B cell (primary cell): ENCODE data around the gene ACVR1. TPM values are rescaled to one million over a fixed set of nuclear protein-coding genes. Genes with fewer than 3 reads are reported as not detected.

ENCODE experiments used
- ATAC-seq: fragments of 200-7000 bp; cut with Tn5 transposase; one replicate; pipeline ENCODE4 v1.10.0; 2021; ENCODE audit warnings: low read depth, mild to moderate bottlenecking, moderate number of reproducible peaks, moderate library complexity
- CTCF ChIA-PET: fragments of 350-600 bp; sonication (Branson Sonifier 250); formaldehyde crosslinking; loops from one replicate; lab custom pipeline; 2021; ENCODE audit warnings: antibody characterized with exemption, inconsistent platforms; lab: Charles Lee
- POLR2A ChIA-PET: fragments of 350-600 bp; sonication (Branson Sonifier 250); formaldehyde crosslinking; loops from one replicate; lab custom pipeline; 2021; ENCODE audit warnings: antibody characterized with exemption; lab: Charles Lee
- DNase-seq: peaks from one replicate; pipeline ENCODE4 v3.0.0; 2013
- H2AFZ ChIP-seq: 2 replicates; pipeline ENCODE4 v1.6.1; 2012; ENCODE audit warnings: mild to moderate bottlenecking, low read depth, low read length; ENCODE audit not compliant: insufficient read depth, poor library complexity, severe bottlenecking
- H3K27ac ChIP-seq, 2 donors: 1 replicate in 1 of 2; 2 replicates in 1 of 2; pipeline ENCODE4 v1.5.1; 2012 to 2013; ENCODE audit warnings: low read length in 2 of 2, mild to moderate bottlenecking in 2 of 2, moderate library complexity in 1 of 2
- H3K27me3 ChIP-seq, 4 experiments: fragments of 200-600 bp in 1 of 4; sonication (generic) in 1 of 4; replicated peaks in 1 of 4; 1 replicate in 2 of 4; 2 replicates in 2 of 4; pipeline versions ENCODE4 v1.6.1 to v1.7.0; 2013 to 2016; ENCODE audit warnings: low read length in 3 of 4, mild to moderate bottlenecking in 2 of 4, mixed read lengths in 1 of 4, moderate library complexity in 1 of 4; ENCODE audit not compliant: insufficient read depth in 4 of 4, control insufficient read depth in 3 of 4; ENCODE audit errors: control extremely low read depth in 1 of 4
- H3K36me3 ChIP-seq, 2 experiments: replicated peaks in 1 of 2; 1 replicate in 1 of 2; 2 replicates in 1 of 2; pipeline versions ENCODE4 v1.6.1 to v1.7.1; 2013; ENCODE audit warnings: low read length in 1 of 2; ENCODE audit not compliant: insufficient read depth in 2 of 2, control insufficient read depth in 1 of 2; ENCODE audit errors: control extremely low read depth in 1 of 2, extremely low read depth in 1 of 2
- H3K4me1 ChIP-seq, 2 donors: fragments of 200-600 bp in 1 of 2; sonication (generic) in 1 of 2; 1 replicate in 1 of 2; 2 replicates in 1 of 2; pipeline versions ENCODE4 v1.5.1 to v1.6.1; 2013 to 2017; ENCODE audit warnings: low read length in 2 of 2; ENCODE audit not compliant: control insufficient read depth in 2 of 2, insufficient read depth in 2 of 2
- H3K4me2 ChIP-seq: replicated peaks from 2 replicates; pipeline ENCODE3; 2012; ENCODE audit warnings: mild to moderate bottlenecking, low read depth, low read length; ENCODE audit not compliant: poor library complexity, severe bottlenecking
- H3K4me3 ChIP-seq, 5 experiments: fragments of 200-600 bp in 1 of 5; sonication (generic) in 1 of 5; 1 replicate in 3 of 5; 2 replicates in 2 of 5; pipeline versions ENCODE4 v1.5.1 to v1.7.0; 2011 to 2016; ENCODE audit warnings: low read length in 4 of 5, mild to moderate bottlenecking in 4 of 5, low read depth in 2 of 5, control low read depth in 1 of 5, moderate library complexity in 1 of 5; ENCODE audit not compliant: insufficient read depth in 1 of 5; ENCODE audit errors: control extremely low read depth in 1 of 5, extremely low read depth in 1 of 5
- H3K79me2 ChIP-seq: fragments of 200-600 bp; sonication (generic); one replicate; pipeline ENCODE4 v1.6.0; 2016; ENCODE audit warnings: low read length; ENCODE audit not compliant: control insufficient read depth, insufficient read depth
- H3K9ac ChIP-seq: fragments of 200-600 bp; sonication (generic); 2 replicates; pipeline ENCODE4 v1.6.1; 2017; ENCODE audit warnings: mild to moderate bottlenecking, low read length, moderate library complexity
- H3K9me3 ChIP-seq, 3 donors: one replicate each; pipeline versions ENCODE4 v1.6.1 to v1.7.1; 2013; ENCODE audit warnings: low read length in 2 of 3; ENCODE audit not compliant: control insufficient read depth in 2 of 3, insufficient read depth in 1 of 3; ENCODE audit errors: control extremely low read depth in 1 of 3
- H4K20me1 ChIP-seq: 2 replicates; pipeline ENCODE4 v1.6.0; 2012; ENCODE audit warnings: mild to moderate bottlenecking, low read length; ENCODE audit not compliant: insufficient read depth, control insufficient read depth, poor library complexity, severe bottlenecking
- H3K27ac Mint-ChIP-seq: one replicate; pipeline ENCODE4 v1.8.0; 2021; ENCODE audit warnings: mixed read lengths
- H3K27me3 Mint-ChIP-seq: one replicate; pipeline ENCODE4 v1.8.0; 2021; ENCODE audit warnings: mixed read lengths
- H3K4me1 Mint-ChIP-seq: one replicate; pipeline ENCODE4 v1.8.0; 2021; ENCODE audit warnings: mixed read lengths
- H3K4me3 Mint-ChIP-seq: one replicate; pipeline ENCODE4 v1.8.0; 2021; ENCODE audit warnings: mixed read lengths
- H3K9me3 Mint-ChIP-seq: one replicate; pipeline ENCODE4 v1.8.0; 2022; ENCODE audit warnings: mixed read lengths; ENCODE audit not compliant: insufficient read depth
- CTCF ChIP-seq: fragments of 200-600 bp; IDR thresholded peaks from one replicate; pipeline ENCODE4 v1.8.0; 2022; ENCODE audit warnings: antibody characterized with exemption, mild to moderate bottlenecking
- EZH2 ChIP-seq: IDR thresholded peaks from 2 replicates; pipeline ENCODE4 v1.6.1; 2012; ENCODE audit warnings: borderline replicate concordance, low read depth, mild to moderate bottlenecking, moderate library complexity, low read length; ENCODE audit not compliant: insufficient read depth, poor library complexity, severe bottlenecking
- WGBS: methylation state at CpG from one replicate; pipeline ENCODE4 v1.1.5; 2013; ENCODE audit warnings: missing lambda C conversion rate; ENCODE audit not compliant: insufficient coverage; 5-methylcytosine and 5-hydroxymethylcytosine counted together
- intact Hi-C: fragments of 100-400 bp; cut with micrococcal nuclease; formaldehyde crosslinking; loops from one replicate; pipeline ENCODE4 v1.10.0; 2022
- polyA plus RNA-seq: library from polyadenylated mRNA; depleted of rRNA; stranded (reverse); fragments of >200 nt; gene quantifications from 2 replicates; pipeline ENCODE4 v1.2.3, GENCODE V29; 2012
- total RNA-seq, 2 donors: library from RNA; stranded (reverse); fragments of 120-200 nt in 1 of 2; gene quantifications; 1 replicate in 1 of 2; 2 replicates in 1 of 2; pipeline versions ENCODE4 v1.2.3 to v1.2.4, GENCODE V29; 2013 to 2022

Gene ACVR1
- total and polyA plus RNA-seq, 2 donors (not counting 1 experiment from before 2014, with no cell fraction given): 3.7 to 11.7 TPM

GRCh38 chr2:157857881-157858280, 18.2 kb downstream of the ACVR1 start:
- TF ChIP-seq CTCF: no peak
- TF ChIP-seq EZH2: no peak
- no peak overlapping the region for H2AFZ ChIP-seq
- no peak for DNase-seq
- POLR2A ChIA-PET: no interaction called here
- H3K4me3 ChIP-seq: no peak overlapping the region
- no peaks in the 10 kb centered on the region for H3K79me2 ChIP-seq
- no peaks in the 10 kb centered on the region for H3K9me3 ChIP-seq
- no peaks in the 10 kb centered on the region for H3K27me3 ChIP-seq
- no peaks in the 10 kb centered on the region for H3K4me1 ChIP-seq
- H3K27ac ChIP-seq: no peak overlapping the region
- Mint-ChIP-seq H3K9me3 (no peaks in the 10 kb centered on the region), H3K27me3 (no peaks in the 10 kb centered on the region), H3K4me3 (no peak overlapping the region), H3K27ac (no peak overlapping the region), H3K4me1 (no peaks in the 10 kb centered on the region)
- ATAC-seq: no peak
- 98% methylated on average over 4 of the region's 4 CpGs for WGBS
- intact Hi-C loops: no loop called here
- H3K36me3 ChIP-seq: no peaks in the 10 kb centered on the region
- H4K20me1 ChIP-seq: no peaks in the 10 kb centered on the region
- no peak overlapping the region for H3K4me2 ChIP-seq
- H3K9ac ChIP-seq: no peak overlapping the region
- CTCF ChIA-PET: no interaction called here

GRCh38 chr2:157856187-157856515, 20.0 kb downstream of the ACVR1 start:
- TF ChIP-seq EZH2 (no peak), CTCF (no peak)
- 93% methylated on average over 2 of the region's 2 CpGs for WGBS
- ATAC-seq (no peak), DNase-seq (no peak)
- no peak overlapping the region for H3K27ac ChIP-seq
- H3K9me3 ChIP-seq: no peaks in the 10 kb centered on the region
- H3K79me2 ChIP-seq: no peaks in the 10 kb centered on the region
- POLR2A ChIA-PET: no interaction called here
- no peak overlapping the region for H3K4me2 ChIP-seq
- no peaks in the 10 kb centered on the region for H3K27me3 Mint-ChIP-seq
- H3K4me3 ChIP-seq: no peak overlapping the region
- no peaks in the 10 kb centered on the region for H3K4me1 ChIP-seq
- H4K20me1 ChIP-seq: no peaks in the 10 kb centered on the region
- H3K27ac Mint-ChIP-seq: no peak overlapping the region
- no peak overlapping the region for H3K9ac ChIP-seq
- H3K9me3 Mint-ChIP-seq: no peaks in the 10 kb centered on the region
- no peaks in the 10 kb centered on the region for H3K4me1 Mint-ChIP-seq
- no peaks in the 10 kb centered on the region for H3K27me3 ChIP-seq
- H3K4me3 Mint-ChIP-seq: no peak overlapping the region
- intact Hi-C loops: no loop called here
- no peak overlapping the region for H2AFZ ChIP-seq
- CTCF ChIA-PET: no interaction called here
- no peaks in the 10 kb centered on the region for H3K36me3 ChIP-seq
